K562 (cell line): ENCODE measurements around the gene ACSBG1. TPM values are rescaled to one million over a fixed set of nuclear protein-coding genes. Genes with fewer than 3 reads are reported as not detected.

Experiments used
- ARNT ChIP-seq, 2 experiments: fragments of 450-650 bp; IDR thresholded peaks; 2 replicates each; pipeline ENCODE4 v1.6.1; 2016; ENCODE audit warnings: mild to moderate bottlenecking in 1 of 2
- EHMT2 ChIP-seq: fragments of 450-650 bp; IDR thresholded peaks from 2 replicates; pipeline ENCODE4 v1.6.1; 2018; ENCODE audit warnings: antibody characterized with exemption
- FOXJ3 ChIP-seq: sonication (generic); formaldehyde crosslinking; IDR thresholded peaks from 2 replicates; pipeline ENCODE4 v1.4.0; 2020; ENCODE audit warnings: mild to moderate bottlenecking, missing genetic modification reagents
- FOXP1 ChIP-seq: sonication (generic); formaldehyde crosslinking; IDR thresholded peaks from 2 replicates; pipeline ENCODE4 v1.8.0; 2022; ENCODE audit warnings: mild to moderate bottlenecking, missing genetic modification reagents
- FUS ChIP-seq: fragments of 200-400 bp; formaldehyde crosslinking; optimal IDR thresholded peaks from 2 replicates; pipeline ENCODE3; 2017; ENCODE audit warnings: low read depth, low read length
- HNRNPH1 ChIP-seq: fragments of 200-400 bp; formaldehyde crosslinking; optimal IDR thresholded peaks from 2 replicates; pipeline ENCODE3; 2017; ENCODE audit warnings: low read depth, mild to moderate bottlenecking, low read length, moderate library complexity
- LARP7 ChIP-seq: fragments of 450-650 bp; IDR thresholded peaks from 2 replicates; pipeline ENCODE4 v1.6.1; 2016
- MYNN ChIP-seq, 2 experiments: sonication (generic); formaldehyde crosslinking in 1 of 2; IDR thresholded peaks; 2 replicates each; pipeline versions ENCODE4 v1.5.0 to v1.6.1; 2016 to 2020; ENCODE audit warnings: antibody characterized with exemption in 1 of 2, missing genetic modification reagents in 1 of 2
- POLR2G ChIP-seq: fragments of 200-400 bp; formaldehyde crosslinking; IDR thresholded peaks from 2 replicates; pipeline ENCODE4 v1.6.1; 2017; ENCODE audit warnings: low read depth, mild to moderate bottlenecking, antibody characterized with exemption, low read length, moderate library complexity
- ZC3H11A ChIP-seq: IDR thresholded peaks from 2 replicates; pipeline ENCODE4 v1.6.1; 2012; ENCODE audit warnings: low read depth, low read length, improper control_type of control experiment
- ZFP36 ChIP-seq: fragments of 150-350 bp; IDR thresholded peaks from 2 replicates; pipeline ENCODE4 v1.6.1; 2018; ENCODE audit warnings: low read length, low read depth; ENCODE audit not compliant: partially characterized antibody
- ZNF217 ChIP-seq: sonication (generic); formaldehyde crosslinking; IDR thresholded peaks from 2 replicates; pipeline ENCODE4 v1.8.0; 2022; ENCODE audit warnings: mild to moderate bottlenecking, missing genetic modification reagents
- ZZZ3 ChIP-seq: fragments of 450-650 bp; IDR thresholded peaks from 2 replicates; pipeline ENCODE4 v1.6.1; 2016; ENCODE audit warnings: antibody characterized with exemption, mild to moderate bottlenecking, moderate library complexity
- polyA plus RNA-seq, 8 experiments: library from polyadenylated mRNA; depleted of rRNA in 4 of 8; stranded (reverse) in 5 of 8; unstranded in 3 of 8; fragments of >200 nt; fragmentation: Nextera tagmentation in 2 of 8; fragmentation: Illumina TruSeq in 1 of 8; extraction: Ambion mirVana in 2 of 8; extraction: Trizol in 1 of 8; gene quantifications; 2 replicates each; pipeline versions ENCODE4 v1.2.1 to v1.2.3, GENCODE V29; 2011 to 2014; ENCODE audit warnings: inconsistent platforms in 1 of 8, missing spikeins in 1 of 8
- total RNA-seq, 7 experiments: library from RNA; depleted of rRNA in 6 of 7; stranded (reverse); fragments of >200 nt in 6 of 7; fragmentation: Illumina TruSeq in 2 of 7; extraction: Trizol in 2 of 7; gene quantifications; 2 replicates each; pipeline versions ENCODE4 v1.2.1 to v1.2.3, GENCODE V29; 2011 to 2021; ENCODE audit warnings: low replicate concordance in 1 of 7
- TF ChIP-seq, protein P1 (sequence below), 2 experiments: fragments of 450-650 bp in 1 of 2; sonication (generic) in 1 of 2; formaldehyde crosslinking in 1 of 2; IDR thresholded peaks in 1 of 2; conservative IDR thresholded peaks in 1 of 2; 2 replicates each; pipeline versions ENCODE4 v1.6.1 to v1.8.1; 2016 to 2023; ENCODE audit warnings: mild to moderate bottlenecking in 2 of 2, moderate library complexity in 2 of 2, inconsistent platforms in 1 of 2, missing genetic modification reagents in 1 of 2
- TF ChIP-seq, protein P2 (sequence below), 2 experiments: fragments of 450-650 bp; formaldehyde crosslinking in 1 of 2; IDR thresholded peaks; 2 replicates each; pipeline versions ENCODE4 v1.4.0 to v1.6.1; 2014 to 2020; ENCODE audit warnings: mild to moderate bottlenecking in 2 of 2, borderline replicate concordance in 1 of 2, low read depth in 1 of 2
- TF ChIP-seq, protein P3 (sequence below): sonication (generic); formaldehyde crosslinking; IDR thresholded peaks from 2 replicates; pipeline ENCODE4 v1.8.0; 2022; ENCODE audit warnings: missing genetic modification reagents, mild to moderate bottlenecking, borderline replicate concordance

ACSBG1 gene
- total and polyA plus RNA-seq, 9 of the 15 experiments (the other 6 are each of a cell fraction or from before 2014, with no cell fraction given): 0.36 to 6.4 (median 2.5) TPM

DNA sequence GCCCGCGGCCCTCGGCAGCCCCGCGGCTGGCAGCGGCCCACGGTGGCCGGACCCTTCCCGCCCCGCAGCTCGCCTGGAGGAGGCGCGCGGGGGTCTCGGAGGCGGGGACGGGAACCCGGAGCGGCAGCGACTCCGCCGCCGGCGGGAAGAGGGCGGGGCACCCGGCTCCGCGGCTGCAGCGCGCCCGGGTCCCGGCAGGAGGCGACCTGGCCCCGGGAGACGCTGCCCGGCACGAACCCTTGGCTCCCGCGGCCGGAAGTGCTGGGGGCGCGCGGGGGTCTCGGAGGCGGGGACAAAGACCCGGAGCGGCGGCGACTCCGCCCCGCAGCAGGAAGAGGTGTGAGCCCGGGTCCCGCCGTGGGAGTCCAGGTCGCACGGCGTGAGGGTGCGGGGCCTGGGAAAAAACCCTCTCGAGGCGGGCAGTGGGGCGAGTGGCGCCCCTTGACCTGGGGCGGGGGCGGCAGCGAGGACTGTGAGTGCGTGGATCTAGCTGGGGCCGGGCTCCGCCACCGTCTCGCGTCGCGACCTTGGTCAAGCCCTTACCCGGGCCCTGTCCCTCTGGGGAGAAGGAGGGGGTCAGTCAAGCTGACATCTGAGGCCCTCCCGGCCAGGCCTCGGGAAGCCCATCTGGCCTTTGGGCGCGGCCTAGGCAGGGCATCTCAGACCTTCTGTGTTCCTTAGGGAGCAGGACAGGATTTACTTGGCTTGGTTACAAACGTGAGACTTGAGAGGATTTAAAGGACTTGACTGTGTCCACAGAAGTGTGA lies 102.9 kb downstream of the ACSBG1 start, which contains the start of gene CIB2 (continued):
- peak; percentile 74 for TF ChIP-seq FOXP1 (CRISPR knock-in tag)
- TF ChIP-seq, protein P1, sequence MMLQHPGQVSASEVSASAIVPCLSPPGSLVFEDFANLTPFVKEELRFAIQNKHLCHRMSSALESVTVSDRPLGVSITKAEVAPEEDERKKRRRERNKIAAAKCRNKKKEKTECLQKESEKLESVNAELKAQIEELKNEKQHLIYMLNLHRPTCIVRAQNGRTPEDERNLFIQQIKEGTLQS (IDR thresholded peaks at IDR 0.05): no peak
- TF ChIP-seq, protein P1 (CRISPR knock-in tag; conservative IDR thresholded peaks at IDR 0.05): no peak
- TF ChIP-seq ZNF217 (CRISPR knock-in tag): no peak
- no peak for TF ChIP-seq EHMT2
- no peak for TF ChIP-seq ARNT (IDR thresholded peaks at IDR 0.05)
- TF ChIP-seq ZZZ3: no peak
- no peak for TF ChIP-seq ZC3H11A
- TF ChIP-seq POLR2G: peak; percentile 89
- no peak for TF ChIP-seq FOXJ3
- no peak for TF ChIP-seq HNRNPH1
- TF ChIP-seq, protein P2, sequence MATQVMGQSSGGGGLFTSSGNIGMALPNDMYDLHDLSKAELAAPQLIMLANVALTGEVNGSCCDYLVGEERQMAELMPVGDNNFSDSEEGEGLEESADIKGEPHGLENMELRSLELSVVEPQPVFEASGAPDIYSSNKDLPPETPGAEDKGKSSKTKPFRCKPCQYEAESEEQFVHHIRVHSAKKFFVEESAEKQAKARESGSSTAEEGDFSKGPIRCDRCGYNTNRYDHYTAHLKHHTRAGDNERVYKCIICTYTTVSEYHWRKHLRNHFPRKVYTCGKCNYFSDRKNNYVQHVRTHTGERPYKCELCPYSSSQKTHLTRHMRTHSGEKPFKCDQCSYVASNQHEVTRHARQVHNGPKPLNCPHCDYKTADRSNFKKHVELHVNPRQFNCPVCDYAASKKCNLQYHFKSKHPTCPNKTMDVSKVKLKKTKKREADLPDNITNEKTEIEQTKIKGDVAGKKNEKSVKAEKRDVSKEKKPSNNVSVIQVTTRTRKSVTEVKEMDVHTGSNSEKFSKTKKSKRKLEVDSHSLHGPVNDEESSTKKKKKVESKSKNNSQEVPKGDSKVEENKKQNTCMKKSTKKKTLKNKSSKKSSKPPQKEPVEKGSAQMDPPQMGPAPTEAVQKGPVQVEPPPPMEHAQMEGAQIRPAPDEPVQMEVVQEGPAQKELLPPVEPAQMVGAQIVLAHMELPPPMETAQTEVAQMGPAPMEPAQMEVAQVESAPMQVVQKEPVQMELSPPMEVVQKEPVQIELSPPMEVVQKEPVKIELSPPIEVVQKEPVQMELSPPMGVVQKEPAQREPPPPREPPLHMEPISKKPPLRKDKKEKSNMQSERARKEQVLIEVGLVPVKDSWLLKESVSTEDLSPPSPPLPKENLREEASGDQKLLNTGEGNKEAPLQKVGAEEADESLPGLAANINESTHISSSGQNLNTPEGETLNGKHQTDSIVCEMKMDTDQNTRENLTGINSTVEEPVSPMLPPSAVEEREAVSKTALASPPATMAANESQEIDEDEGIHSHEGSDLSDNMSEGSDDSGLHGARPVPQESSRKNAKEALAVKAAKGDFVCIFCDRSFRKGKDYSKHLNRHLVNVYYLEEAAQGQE (IDR thresholded peaks at IDR 0.05; ENCODE audit: borderline replicate concordance): peak; percentile 71
- TF ChIP-seq, protein P2 (CRISPR knock-in tag; IDR thresholded peaks at IDR 0.05; ENCODE audit: low read depth): 0 out of 2 replicates have a peak, but pooled peaks have one; percentile 57
- no peak for TF ChIP-seq MYNN (IDR thresholded peaks at IDR 0.05)
- TF ChIP-seq MYNN (CRISPR knock-in tag; IDR thresholded peaks at IDR 0.05): no peak
- TF ChIP-seq, protein P3, sequence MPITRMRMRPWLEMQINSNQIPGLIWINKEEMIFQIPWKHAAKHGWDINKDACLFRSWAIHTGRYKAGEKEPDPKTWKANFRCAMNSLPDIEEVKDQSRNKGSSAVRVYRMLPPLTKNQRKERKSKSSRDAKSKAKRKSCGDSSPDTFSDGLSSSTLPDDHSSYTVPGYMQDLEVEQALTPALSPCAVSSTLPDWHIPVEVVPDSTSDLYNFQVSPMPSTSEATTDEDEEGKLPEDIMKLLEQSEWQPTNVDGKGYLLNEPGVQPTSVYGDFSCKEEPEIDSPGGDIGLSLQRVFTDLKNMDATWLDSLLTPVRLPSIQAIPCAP (CRISPR knock-in tag): no peak
- TF ChIP-seq ZFP36: no peak
- no peak for TF ChIP-seq LARP7
- TF ChIP-seq FUS: no peak
